Activated naive CD8-positive, alpha-beta T cell treated with anti-CD3 and anti-CD28 coated beads, Interleukin-2, amount 50 U/mL, for 16 hours (primary cell): ENCODE data around the gene MANBA.
"Not testable (repeated sequence)": the region's sequence is repeated elsewhere in the genome, so short reads cannot be mapped to it uniquely, and the experiment has no call there.

Experiments
- DNase-seq: peaks from one replicate; pipeline ENCODE4 v3.0.0-alpha.2; 2020; ENCODE audit warnings: low read depth, low spot score

MANBA gene

GRCh38 chr4:102620697-102621497 lies 139.9 kb downstream of the MANBA start:
- no peak for DNase-seq

GRCh38 chr4:102619776-102620631 lies 140.8 kb downstream of the MANBA start:
- not testable (repeated sequence) for DNase-seq

- DNase-seq: not testable (repeated sequence)
These were observed 141.7 kb downstream of the MANBA start for GRCh38 chr4:102619021-102619420.

- no peak for DNase-seq
These were observed 144.1 kb downstream of the MANBA start for GRCh38 chr4:102616636-102617035.

GRCh38 chr4:102614801-102615200 lies 146.0 kb downstream of the MANBA start:
- DNase-seq: no peak

GRCh38 chr4:102612824-102613366 lies 147.9 kb downstream of the MANBA start:
- DNase-seq: no peak

- no peak for DNase-seq
These were observed 148.6 kb downstream of the MANBA start for GRCh38 chr4:102612210-102612609.

- no peak for DNase-seq
These were observed 150.3 kb downstream of the MANBA start for GRCh38 chr4:102610476-102610875.

GRCh38 chr4:102610007-102610406 lies 150.8 kb downstream of the MANBA start:
- no peak for DNase-seq

- no peak for DNase-seq
These were observed 152.6 kb downstream of the MANBA start for GRCh38 chr4:102608190-102608589.

GRCh38 chr4:102606846-102607450 lies 153.8 kb downstream of the MANBA start:
- no peak for DNase-seq

- no peak for DNase-seq
These were observed 154.5 kb downstream of the MANBA start for GRCh38 chr4:102606261-102606660.

GRCh38 chr4:102604222-102604940 lies 156.4 kb downstream of the MANBA start:
- DNase-seq: no peak

GRCh38 chr4:102601586-102602227 lies 159.1 kb downstream of the MANBA start:
- no peak for DNase-seq

- DNase-seq: no peak
These were observed 160.1 kb downstream of the MANBA start for GRCh38 chr4:102600689-102601088.

GRCh38 chr4:102599886-102600285 lies 160.9 kb downstream of the MANBA start:
- DNase-seq: no peak

- no peak for DNase-seq
These were observed 161.3 kb downstream of the MANBA start for GRCh38 chr4:102599455-102599854.

- no peak for DNase-seq
These were observed 161.9 kb downstream of the MANBA start for GRCh38 chr4:102598762-102599374.

- no peak for DNase-seq
These were observed 162.5 kb downstream of the MANBA start for GRCh38 chr4:102598086-102598761.

GRCh38 chr4:102596532-102596931 lies 164.2 kb downstream of the MANBA start:
- no peak for DNase-seq
